SU-DHL-6 (cell line): ENCODE results near the gene PARN.

Experiments used
- CTCF ChIP-seq: fragments of 200-600 bp; sonication (generic); IDR thresholded peaks from one replicate; pipeline ENCODE4 v1.5.1; 2017; ENCODE audit warnings: antibody characterized with exemption, mild to moderate bottlenecking, low read length, moderate library complexity; ENCODE audit not compliant: insufficient read depth, poor library complexity, severe bottlenecking
- EZH2phosphoT487 ChIP-seq: fragments of 200-600 bp; sonication (generic), shearing (Covaris generic); conservative IDR thresholded peaks from 2 replicates; pipeline ENCODE4 v1.6.1; 2018; ENCODE audit warnings: mild to moderate bottlenecking, antibody characterized with exemption, low read length, moderate library complexity, mixed read lengths

- TF ChIP-seq CTCF (no peak), EZH2phosphoT487 (no peak)
Measured at GRCh38 chr16:14523632-14524031, 106.4 kb downstream of the PARN start.
